Smooth muscle cell of the brain vasculature (primary cell): ENCODE measurements around the gene ADAMTS12.

Source experiments
- DNase-seq: peaks from one replicate; pipeline ENCODE4 v3.0.0-alpha.2; 2012; ENCODE audit warnings: low read depth, low spot score

ADAMTS12 gene

GRCh38 chr5:33659526-33660169 is 232.1 kb downstream of the ADAMTS12 start:
- DNase-seq = no peak

DNA sequence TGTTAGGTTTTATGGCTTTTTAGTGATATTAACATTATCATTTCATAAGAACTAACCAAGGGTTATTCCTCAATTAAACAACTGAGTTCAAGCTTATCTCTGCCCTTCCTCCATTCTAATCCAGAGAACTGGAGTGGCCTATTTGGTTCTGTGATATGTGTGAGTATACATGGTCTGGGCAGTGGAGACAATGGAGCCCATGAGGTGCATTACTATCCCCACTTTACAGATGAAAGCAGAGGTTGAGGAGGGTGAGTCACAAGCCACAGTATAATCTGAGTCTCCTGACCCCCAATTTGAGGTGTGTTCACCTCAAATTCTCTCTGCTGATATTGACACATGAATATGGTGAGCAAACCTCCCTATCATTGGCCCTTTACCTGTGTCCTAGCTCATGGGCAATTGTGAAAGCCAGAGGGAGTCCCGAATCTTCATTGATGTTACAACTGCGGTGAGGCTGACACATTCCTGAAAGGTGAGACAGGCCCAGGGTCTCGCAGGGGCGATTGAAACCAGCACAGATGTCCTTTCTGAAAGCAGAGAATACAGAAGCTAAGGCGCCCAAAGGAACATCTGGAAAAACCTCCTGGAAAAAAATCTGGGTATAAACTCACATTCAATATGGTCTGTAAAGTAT is 233.9 kb downstream of the ADAMTS12 start:
- DNase-seq = no peak

GRCh38 chr5:33657176-33657575 is 234.6 kb downstream of the ADAMTS12 start:
- DNase-seq = no peak

GRCh38 chr5:33650911-33651310 is 240.9 kb downstream of the ADAMTS12 start:
- DNase-seq = no peak

DNA sequence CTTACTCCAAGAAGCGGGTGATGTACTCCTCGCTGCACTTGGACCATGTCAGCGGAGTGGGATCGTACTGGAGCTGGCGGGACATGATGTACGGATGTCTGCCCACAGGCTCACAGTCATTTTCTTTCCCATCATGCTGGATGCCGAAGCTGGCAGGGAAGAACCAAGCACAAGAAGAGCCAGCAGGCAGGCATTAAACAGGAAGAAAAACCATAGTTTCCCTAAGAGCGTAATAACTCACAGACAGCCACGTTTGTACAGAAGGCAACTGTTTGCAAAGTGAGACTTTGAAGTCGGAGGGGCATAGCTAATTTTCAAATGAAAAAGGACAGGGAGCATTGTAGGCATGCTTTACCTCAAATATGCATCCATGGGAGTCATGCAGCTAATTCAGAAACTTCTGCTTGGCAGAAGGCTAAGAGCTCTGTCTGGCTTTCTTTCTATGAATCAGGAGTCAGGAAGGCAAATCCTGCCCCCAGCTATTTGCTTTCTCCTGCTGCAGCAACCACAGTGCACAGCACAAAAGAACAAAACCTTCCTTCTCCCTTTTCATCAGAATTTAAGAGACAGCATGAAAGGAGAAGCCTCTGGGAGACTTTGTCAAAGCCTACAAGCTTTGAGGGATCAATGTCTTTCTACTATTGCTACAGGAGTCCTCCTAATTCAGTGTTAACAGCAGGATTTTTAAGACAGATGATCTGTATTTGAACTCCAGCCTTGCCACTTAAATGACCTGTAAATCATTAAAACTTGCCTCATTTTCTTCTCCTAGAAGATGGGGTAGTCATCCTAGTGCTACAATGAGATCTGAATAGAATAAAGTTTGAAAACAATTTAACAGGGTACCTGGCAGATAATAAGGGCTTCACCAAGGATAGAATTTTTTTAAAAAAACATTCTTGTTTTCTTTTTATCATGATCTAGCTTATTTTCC is 242.0 kb downstream of the ADAMTS12 start:
- no peak for DNase-seq

DNA sequence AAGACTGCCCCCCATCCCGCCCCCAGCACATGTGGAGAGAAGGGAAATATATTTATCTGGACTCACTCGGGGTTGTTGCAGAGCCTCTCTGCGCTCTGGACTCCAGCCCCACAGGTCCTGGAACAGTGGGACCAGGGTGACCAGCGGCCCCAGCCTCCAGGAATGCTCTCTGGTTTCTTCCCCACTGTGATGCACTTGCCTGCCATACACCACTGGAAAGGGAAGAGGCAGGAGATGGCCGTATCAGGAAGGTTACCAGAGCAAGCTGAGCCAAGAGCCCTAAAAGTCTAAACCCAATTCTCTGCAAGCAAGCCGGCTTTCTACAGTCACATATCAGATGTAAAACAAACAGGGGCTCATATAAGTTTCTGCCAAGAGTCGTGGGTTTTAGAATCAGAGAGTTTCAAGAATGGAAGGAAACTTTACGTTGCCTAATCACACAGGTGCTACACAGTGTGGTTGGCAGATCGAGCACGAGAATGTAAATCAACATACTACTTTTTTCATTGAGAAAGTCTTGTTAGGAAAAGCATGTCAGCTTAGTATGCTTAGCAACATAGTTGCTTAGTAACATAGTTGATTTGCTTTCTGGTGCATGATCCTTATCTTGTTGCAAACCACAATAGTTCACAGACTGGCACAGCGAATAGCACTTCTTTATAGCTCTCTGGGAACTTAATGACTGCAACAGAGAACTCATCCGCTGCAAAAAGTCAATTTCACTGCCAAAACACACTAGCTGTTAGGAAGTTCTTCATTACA is 249.9 kb downstream of the ADAMTS12 start:
- no peak for DNase-seq

- no peak for DNase-seq
Observed at GRCh38 chr5:33639474-33639873, 252.3 kb downstream of the ADAMTS12 start.

GRCh38 chr5:33637011-33637410 is 254.8 kb downstream of the ADAMTS12 start:
- DNase-seq = no peak

DNA sequence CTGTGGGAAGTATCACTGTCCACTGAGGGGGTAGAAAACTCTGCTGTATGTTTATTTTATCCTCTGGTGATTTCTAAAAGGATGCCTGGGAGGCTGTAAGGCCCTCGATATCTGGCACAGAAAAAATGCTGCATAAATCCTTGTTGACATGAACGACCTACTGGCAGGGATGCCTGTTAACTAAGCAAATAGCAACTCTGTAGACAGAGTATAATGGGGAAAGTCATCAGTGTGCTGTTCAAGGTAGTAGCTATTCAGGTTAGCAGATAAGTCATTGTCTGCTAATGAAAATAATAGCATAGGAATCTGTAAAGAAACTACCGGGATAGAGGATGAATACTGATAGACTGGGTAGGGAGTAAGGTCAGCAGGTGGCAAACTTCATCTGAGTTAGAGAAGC is 256.2 kb downstream of the ADAMTS12 start:
- no peak for DNase-seq

DNA sequence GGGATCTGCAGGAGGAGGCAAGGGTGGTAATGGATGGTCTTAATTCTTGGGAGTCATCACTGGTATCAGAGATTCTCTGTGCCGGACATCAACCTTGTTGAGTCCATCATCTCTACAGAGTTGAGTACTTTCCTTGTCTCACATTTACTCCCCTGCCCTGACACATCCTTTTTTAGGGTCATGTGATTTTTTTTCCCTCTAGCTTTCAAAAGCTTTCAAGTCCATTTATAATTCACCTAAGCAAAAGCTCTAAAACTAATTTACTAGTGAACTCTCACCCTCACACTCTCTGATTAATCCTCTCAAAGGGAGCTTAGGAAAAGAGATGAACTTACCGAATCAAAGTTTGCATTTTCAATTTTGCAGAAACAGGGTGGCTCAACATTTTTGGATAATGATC is 258.1 kb downstream of the ADAMTS12 start:
- no peak for DNase-seq

GRCh38 chr5:33631786-33632185 is 260.0 kb downstream of the ADAMTS12 start:
- no peak for DNase-seq

DNA sequence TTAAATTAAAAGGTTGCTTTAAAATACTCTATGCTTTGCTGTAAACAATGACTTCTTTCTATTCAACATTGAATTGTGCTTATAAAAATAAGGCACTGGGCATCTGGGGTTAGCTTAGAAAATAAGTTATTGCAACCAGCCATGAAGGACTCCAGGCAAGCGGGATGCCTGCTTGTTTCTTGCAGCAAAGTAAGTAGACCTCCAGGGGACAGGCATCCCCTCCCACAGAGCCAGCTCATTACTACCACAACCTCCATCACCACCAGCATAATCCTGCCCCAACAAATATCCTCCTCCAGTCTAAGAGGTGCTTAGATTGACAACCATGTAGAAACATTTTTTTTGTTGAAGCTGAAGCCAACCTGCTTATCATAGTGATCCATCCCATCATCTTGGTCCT is 260.7 kb downstream of the ADAMTS12 start:
- DNase-seq = no peak

DNA sequence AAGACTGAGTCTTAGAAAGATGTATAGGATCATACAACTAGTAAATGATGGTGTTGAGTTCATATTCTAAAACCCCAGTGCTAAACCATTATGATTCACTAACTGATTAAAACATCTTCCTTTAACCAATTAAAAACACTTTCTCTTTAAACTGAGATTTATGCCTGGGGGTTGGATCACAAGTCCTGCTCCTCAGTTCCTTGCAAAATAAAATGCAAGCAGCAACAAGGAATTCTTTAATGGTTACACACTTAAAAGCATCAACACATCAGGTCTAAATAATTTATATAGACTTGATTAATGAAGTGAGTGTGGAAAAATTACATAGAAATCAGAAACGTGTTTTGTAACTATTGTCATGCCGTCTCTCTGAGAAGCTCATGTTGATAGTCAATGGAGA is 261.8 kb downstream of the ADAMTS12 start:
- DNase-seq = no peak

DNA sequence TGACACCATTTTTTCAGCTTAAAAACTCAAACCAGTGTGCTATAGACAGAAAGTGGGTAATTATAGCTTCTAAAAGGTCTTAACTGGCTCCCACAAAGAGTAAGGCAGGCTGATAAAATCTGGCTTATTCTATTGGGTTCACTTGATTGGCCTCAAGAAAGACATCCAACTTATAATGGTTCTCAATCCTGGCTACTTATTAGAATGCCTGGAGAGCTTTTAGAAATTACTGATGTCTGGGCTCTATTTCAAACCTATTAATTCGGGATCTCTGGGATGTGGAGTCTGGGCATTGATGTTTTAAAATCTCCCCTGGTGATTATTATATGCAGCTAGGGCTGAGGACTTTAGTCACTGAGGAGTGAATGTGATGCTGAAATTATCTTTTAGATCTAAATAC is 263.0 kb downstream of the ADAMTS12 start:
- no peak for DNase-seq

GRCh38 chr5:33621514-33621913 is 270.3 kb downstream of the ADAMTS12 start:
- DNase-seq = no peak

DNA sequence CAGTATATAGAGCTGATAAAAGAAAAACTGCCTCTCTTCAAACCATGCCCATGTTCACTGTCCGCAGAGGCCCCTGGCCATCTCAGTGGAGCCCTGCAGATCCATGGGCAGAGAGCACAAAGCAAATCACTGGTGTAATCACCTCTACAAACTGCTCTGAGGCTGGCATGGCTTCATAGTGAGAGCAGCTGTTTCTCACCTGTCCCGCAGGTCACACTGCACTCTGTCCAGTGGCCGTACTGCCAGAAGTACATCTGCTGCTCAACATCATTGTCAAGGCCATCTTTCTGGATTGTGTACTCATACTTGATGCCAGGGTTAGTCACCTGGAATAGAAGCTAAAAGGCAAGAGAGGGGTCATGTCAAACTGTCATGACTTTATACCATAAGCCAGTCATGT is 277.8 kb downstream of the ADAMTS12 start:
- no peak for DNase-seq

DNA sequence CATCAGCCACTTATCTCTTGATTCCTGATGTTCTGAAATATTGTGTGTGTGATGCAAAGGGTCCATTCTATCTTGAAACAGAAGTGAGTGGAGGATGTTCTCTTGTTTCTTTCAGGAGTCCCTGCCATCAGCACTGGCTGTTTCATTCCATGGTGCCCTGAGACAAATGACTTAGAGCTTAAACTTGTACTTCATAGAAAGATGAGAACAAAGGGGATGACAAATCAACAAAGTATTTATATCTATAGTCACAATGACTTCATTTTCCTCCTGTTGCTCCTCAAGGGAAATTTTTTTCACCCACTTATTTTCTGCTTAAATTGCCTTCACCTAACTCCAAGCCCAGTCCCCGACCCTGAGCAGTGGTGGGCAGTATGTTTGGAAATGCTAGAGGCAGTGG is 279.4 kb downstream of the ADAMTS12 start:
- DNase-seq = no peak

GRCh38 chr5:33611877-33612276 is 279.9 kb downstream of the ADAMTS12 start:
- no peak for DNase-seq

DNA sequence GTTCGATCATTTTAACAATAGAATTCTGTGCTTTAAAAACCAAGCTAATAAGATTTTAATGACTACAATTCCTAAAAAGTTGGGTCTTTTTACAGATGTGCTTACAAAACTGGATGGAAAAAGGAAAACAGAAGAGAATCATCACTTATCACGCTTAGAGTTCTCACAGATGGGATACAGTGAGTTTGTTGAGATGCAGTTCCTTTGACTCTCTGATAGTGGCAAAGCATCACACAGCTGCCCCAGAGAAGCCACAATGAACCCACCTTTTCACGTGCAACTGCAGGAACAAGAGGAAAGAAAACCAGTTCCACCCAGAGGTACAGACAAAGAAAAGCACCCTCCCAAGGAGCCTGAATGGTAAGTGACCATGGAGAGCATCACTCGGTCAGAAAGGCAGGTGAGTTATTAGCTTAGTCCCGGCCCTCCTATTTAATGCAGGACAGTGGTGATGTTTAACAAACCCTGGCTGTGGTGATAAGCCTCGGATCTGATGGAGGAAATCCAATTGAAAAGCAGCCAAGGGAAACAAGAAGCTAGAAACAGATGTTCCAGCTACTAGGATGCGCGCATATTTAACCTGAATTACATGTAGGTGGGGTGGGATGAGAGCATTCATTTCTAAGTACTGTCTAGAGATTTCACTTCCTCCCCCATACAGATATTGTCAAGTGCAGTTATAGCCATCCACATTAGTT is 283.3 kb downstream of the ADAMTS12 start:
- DNase-seq = no peak

DNA sequence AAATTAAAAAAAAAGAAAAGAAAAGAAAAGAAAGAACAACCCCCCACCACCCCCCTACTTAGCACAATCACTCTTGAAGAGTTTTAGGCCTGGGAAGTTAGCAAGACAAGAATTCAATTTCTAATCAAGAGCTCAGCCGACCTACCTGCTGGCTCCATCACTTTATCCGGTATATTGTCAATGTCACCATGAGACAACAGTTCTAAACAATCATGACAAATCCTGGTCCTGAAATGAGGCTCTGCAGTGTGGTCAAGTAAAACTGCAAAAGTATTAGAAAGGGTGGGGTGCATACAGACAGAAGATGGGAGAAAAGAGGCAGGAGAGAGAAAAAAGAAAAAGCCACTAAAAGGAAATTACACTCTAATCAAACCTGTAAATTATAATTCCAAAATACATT is 287.3 kb downstream of the ADAMTS12 start:
- DNase-seq = no peak

DNA sequence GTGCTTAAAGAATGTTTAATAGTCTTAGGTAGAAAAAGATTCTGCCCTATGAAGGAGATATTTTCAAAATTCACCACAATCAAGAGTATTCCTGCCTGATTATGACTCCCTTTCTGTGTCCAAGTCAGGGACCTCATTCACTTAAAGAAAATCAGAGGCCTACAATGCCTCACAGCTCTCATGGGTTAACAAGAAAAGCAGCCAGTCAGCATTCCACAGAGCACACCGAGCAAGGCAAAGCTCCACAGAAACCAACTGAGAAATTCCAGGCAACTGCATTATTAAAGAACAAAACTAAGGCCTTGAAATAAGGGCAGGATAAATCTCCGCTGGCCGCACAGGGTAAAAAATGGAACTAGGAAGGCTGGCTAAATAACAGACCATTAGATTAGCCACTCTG is 289.9 kb downstream of the ADAMTS12 start:
- no peak for DNase-seq
